ENCODE results near the gene AMN1. TPM values are rescaled to one million over a fixed set of nuclear protein-coding genes. Genes with fewer than 3 reads are reported as not detected.

AMN1 gene
- total RNA-seq, 1 experiment from 2014 or later: 3.9 TPM

- Histone ChIP-seq H3K79me2 (ENCODE audit: low read length) (no peaks in the 10 kb centered on the region), H3K36me3 (ENCODE audit: low read depth, low read length) (no peaks in the 10 kb centered on the region), H3K4me3 (ENCODE audit: low read length) (no peak overlapping the region), H3K27me3 (ENCODE audit: low read length) (no peaks in the 10 kb centered on the region), H2AFZ (ENCODE audit: low read length) (no peak overlapping the region), H3F3A (ENCODE audit: low read length, unreplicated experiment) (no peaks in the 10 kb centered on the region), H4K20me1 (ENCODE audit: low read length) (no peaks in the 10 kb centered on the region), H3K27ac (ENCODE audit: low read length) (no peak overlapping the region), H3K4me1 (ENCODE audit: insufficient read depth, low read length) (no peaks in the 10 kb centered on the region), H3K9me3 (ENCODE audit: low read length) (no peaks in the 10 kb centered on the region), H3K9me2 (replicated peaks; ENCODE audit: low read length) (no peaks in the 10 kb centered on the region), H3K9ac (ENCODE audit: low read length) (no peak overlapping the region), H3K4me2 (ENCODE audit: low read length) (no peak overlapping the region)
- intact Hi-C loops (cut with micrococcal nuclease): no loop called here
- ATAC-seq (no peak), DNase-seq (no peak)
- TF ChIP-seq EZH2 (IDR thresholded peaks at IDR 0.05; ENCODE audit: low read length, unreplicated experiment) (no peak), EZH2phosphoT487 (IDR thresholded peaks at IDR 0.05; ENCODE audit: borderline replicate concordance, low read length) (no peak), CTCF (conservative IDR thresholded peaks at IDR 0.05; ENCODE audit: low read depth, low read length) (no peak)
- ChIA-PET POLR2A (ENCODE audit: unreplicated experiment) (no interaction called here), CTCF (no interaction called here)
- BruUV-seq (replicated peaks): no TSS peak
These were observed 102.4 kb downstream of the AMN1 start for GRCh38 chr12:31626270-31626995.

GRCh38 chr12:31622038-31622437 is 106.8 kb downstream of the AMN1 start:
- H3K27me3 ChIP-seq (ENCODE audit: low read length): no peaks in the 10 kb centered on the region
- TF ChIP-seq EZH2 (IDR thresholded peaks at IDR 0.05; ENCODE audit: low read length, unreplicated experiment): no peak
- TF ChIP-seq EZH2phosphoT487 (IDR thresholded peaks at IDR 0.05; ENCODE audit: borderline replicate concordance, low read length): no peak
- TF ChIP-seq CTCF (conservative IDR thresholded peaks at IDR 0.05; ENCODE audit: low read depth, low read length): no peak
- H3K9ac ChIP-seq (ENCODE audit: low read length): no peak overlapping the region
- H3K4me3 ChIP-seq (ENCODE audit: low read length): no peak overlapping the region
- ChIA-PET POLR2A (ENCODE audit: unreplicated experiment) (no interaction called here), CTCF (no interaction called here)
- no TSS peak for BruUV-seq (replicated peaks)
- intact Hi-C loops (cut with micrococcal nuclease): no loop called here
- no peaks in the 10 kb centered on the region for H3K36me3 ChIP-seq (ENCODE audit: low read depth, low read length)
- H3K4me1 ChIP-seq (ENCODE audit: insufficient read depth, low read length): no peaks in the 10 kb centered on the region
- DNase-seq (no peak), ATAC-seq (no peak)
- no peak overlapping the region for H3K27ac ChIP-seq (ENCODE audit: low read length)
- no peak overlapping the region for H2AFZ ChIP-seq (ENCODE audit: low read length)
- no peak overlapping the region for H3K4me2 ChIP-seq (ENCODE audit: low read length)
- no peaks in the 10 kb centered on the region for H4K20me1 ChIP-seq (ENCODE audit: low read length)
- no peaks in the 10 kb centered on the region for H3K9me3 ChIP-seq (ENCODE audit: low read length)
- H3K79me2 ChIP-seq (ENCODE audit: low read length): no peaks in the 10 kb centered on the region
- H3K9me2 ChIP-seq (replicated peaks; ENCODE audit: low read length): no peaks in the 10 kb centered on the region
- no peaks in the 10 kb centered on the region for H3F3A ChIP-seq (ENCODE audit: low read length, unreplicated experiment)

Other genes with a start within 250 kb of the AMN1 start
- gene DENND5B, start 137.9 kb downstream of the AMN1 start, total RNA-seq (2014; rRNA removed): 4.2 and 14.2 TPM in 2 replicates
- 0.52 and 0.58 TPM in 2 replicates for gene ETFBKMT, start 69.3 kb downstream of the AMN1 start, total RNA-seq (2014; rRNA removed)
- gene RESF1, start 230.4 kb upstream of the AMN1 start, total RNA-seq (2014; rRNA removed): 9.4 and 14.8 TPM in 2 replicates

Data from PC-3 (cell line).